CD4-positive, alpha-beta T cell treated with Interferon gamma for 1 hour (primary cell): ENCODE measurements around the gene GAST.

Source experiments
- DNase-seq: peaks from one replicate; pipeline ENCODE4 v3.0.0-alpha.2; 2020

Gene GAST

GRCh38 chr17:41717408-41718286 is 5.5 kb downstream of the GAST start:
- no peak for DNase-seq

- no peak for DNase-seq
Observed at GRCh38 chr17:41718287-41718645, 6.1 kb downstream of the GAST start.

GRCh38 chr17:41722231-41722630 is 10.1 kb downstream of the GAST start:
- no peak for DNase-seq

GRCh38 chr17:41723801-41724475 is 11.8 kb downstream of the GAST start:
- DNase-seq: no peak

GRCh38 chr17:41724476-41725050 is 12.4 kb downstream of the GAST start:
- DNase-seq: no peak

- DNase-seq: no peak
Observed at GRCh38 chr17:41725134-41725533, 13.0 kb downstream of the GAST start.

GRCh38 chr17:41728056-41728455 is 15.9 kb downstream of the GAST start:
- DNase-seq: no peak

- no peak for DNase-seq
Observed at GRCh38 chr17:41730479-41730878, 18.3 kb downstream of the GAST start.

- no peak for DNase-seq
Observed at GRCh38 chr17:41731836-41732235, 19.7 kb downstream of the GAST start.

- DNase-seq: no peak
Observed at GRCh38 chr17:41733348-41734138, 21.4 kb downstream of the GAST start.

GRCh38 chr17:41734139-41734948 is 22.2 kb downstream of the GAST start, which contains the start of gene HAP1:
HAP1 (minus strand) TSS chr17:41734643; CDS start chr17:41734634, 9 bp downstream.
- no peak for DNase-seq

GRCh38 chr17:41734949-41735313 is 22.8 kb downstream of the GAST start:
- DNase-seq: no peak

- no peak for DNase-seq
Observed at GRCh38 chr17:41735744-41736143, 23.6 kb downstream of the GAST start.

GRCh38 chr17:41736983-41737679 is 25.0 kb downstream of the GAST start:
- DNase-seq: no peak

GRCh38 chr17:41737680-41738023 is 25.5 kb downstream of the GAST start:
- no peak for DNase-seq

- peak; percentile 76 for DNase-seq
Observed at GRCh38 chr17:41738077-41738800, 26.1 kb downstream of the GAST start.

- no peak for DNase-seq
Observed at GRCh38 chr17:41738801-41739112, 26.6 kb downstream of the GAST start.

GRCh38 chr17:41739661-41740352 is 27.7 kb downstream of the GAST start:
- no peak for DNase-seq

- no peak for DNase-seq
Observed at GRCh38 chr17:41740506-41740905, 28.4 kb downstream of the GAST start.

GRCh38 chr17:41741709-41742108 is 29.6 kb downstream of the GAST start:
- DNase-seq: no peak

GRCh38 chr17:41748275-41748674 is 36.1 kb downstream of the GAST start:
- no peak for DNase-seq
